GM21381 (cell line): ENCODE data around the gene TOP3A.
"Not testable (repeated sequence)": the region's sequence is repeated elsewhere in the genome, so short reads cannot be mapped to it uniquely, and the experiment has no call there.

Source experiments
- ATAC-seq: cut with Tn5 transposase; IDR thresholded peaks from one replicate; pipeline ENCODE4 v1.9.1; 2021; ENCODE audit warnings: mild to moderate bottlenecking, moderate library complexity; ENCODE audit not compliant: unreplicated experiment

TOP3A gene

DNA sequence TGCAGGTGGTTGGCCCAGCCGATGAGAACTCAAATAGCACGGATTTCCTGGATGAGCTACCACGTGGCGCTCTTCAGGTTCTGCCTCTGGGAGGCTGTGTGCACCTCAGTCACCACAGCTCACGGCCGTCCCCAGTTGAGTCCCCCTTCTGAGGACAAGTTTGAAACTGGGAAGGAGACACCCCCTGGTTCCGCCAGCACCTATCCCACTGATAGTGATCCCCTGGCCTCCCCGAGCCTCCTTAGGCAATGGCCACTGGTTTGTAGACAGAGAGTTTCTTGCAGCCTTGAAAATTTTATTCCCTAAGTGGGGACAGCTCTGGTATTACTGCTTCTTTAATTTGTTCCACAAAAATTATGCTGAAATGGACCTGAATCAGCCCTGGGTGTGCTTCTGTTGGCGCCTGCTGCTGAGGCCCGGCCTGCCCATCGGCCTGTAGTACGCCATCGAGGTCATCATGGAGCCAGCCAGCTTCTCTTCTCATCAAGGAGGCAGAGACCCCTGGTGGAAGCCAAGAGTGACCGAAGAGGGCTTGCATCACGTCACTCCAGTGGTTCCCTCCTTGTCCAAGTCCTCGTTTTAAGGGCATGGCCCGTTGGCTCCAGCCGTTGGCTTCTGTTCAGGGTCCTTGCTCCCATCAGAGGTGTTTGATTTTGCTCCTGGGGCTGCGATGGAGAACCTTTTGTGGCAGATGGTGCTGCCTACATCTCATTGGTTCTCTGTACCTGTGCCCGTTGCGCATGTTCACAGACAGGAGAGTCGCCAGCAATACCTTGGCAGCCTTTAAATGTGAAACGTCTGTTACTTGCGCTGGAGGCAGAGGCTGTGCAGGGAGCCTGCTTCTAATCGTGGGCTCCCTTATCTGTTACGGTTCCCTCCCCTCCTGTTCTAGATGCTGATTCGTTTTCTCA, 9.6 kb upstream of the TOP3A start:
- ATAC-seq = no peak

DNA sequence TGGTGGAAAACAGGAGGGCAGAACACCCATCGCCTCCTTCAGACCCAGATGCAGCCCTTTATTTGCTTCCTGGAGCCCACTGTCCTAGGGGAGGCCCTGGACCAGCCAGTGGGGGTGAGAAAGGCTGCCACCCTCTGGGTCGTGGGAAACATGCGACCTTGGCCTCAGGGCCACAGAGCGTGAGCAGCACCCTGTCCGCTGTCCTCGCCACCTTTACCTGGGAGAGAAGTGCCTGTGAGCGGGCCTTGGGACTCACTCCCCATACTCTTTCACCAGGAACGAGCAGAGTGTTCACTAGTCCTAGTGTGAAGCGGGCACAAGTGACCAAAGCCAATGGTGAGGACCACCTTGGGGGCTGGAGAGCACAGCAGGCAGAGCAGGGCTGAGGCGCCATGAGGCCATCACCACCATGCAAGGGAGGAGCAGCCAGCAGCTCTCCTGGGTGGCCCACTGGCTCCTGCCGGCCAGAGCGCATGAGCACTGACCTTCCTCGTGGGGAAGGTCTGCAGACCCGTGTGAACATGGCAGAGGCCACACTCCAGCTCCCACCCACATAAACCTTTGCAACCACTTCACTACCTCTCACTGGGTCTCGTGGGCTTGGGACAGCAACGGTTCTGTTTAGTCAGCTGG, 8.8 kb upstream of the TOP3A start:
- no peak for ATAC-seq

DNA sequence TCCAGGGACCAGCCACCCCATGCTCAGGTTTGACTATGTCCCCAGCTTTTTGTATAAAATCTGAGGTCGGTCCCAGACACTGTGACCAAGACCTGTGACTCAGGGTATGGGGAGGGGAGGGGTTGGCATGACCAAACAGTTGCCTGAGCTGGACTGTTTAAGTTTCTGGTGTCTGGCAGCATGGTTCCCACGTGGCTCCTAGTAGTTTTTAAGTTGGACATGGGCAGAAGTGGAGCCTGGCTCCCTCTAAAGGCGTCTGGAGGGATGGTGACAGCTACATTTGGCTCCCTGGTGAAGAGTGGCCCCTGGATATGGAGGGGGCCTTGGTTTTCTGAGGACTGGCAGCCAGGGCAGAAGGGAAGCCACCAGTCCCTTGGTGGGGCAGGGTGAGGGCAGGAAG, 8.2 kb upstream of the TOP3A start:
- no peak for ATAC-seq

DNA sequence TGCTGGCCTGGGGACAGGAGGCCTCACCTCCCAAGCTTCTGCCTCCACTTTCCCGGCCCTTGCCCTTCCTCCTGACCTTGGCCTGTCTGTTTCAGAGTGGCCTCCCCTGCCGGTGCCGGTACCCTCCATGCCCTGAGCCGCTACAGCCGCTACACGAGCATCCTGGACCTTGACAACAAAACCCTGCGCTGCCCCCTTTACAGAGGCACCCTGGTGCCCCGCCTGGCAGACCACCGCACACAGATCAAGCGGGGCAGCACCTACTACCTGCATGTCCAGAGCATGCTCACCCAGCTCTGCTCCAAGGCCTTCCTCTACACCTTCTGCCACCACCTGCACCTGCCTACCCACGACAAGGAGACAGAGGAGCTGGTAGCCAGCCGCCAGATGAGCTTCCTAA, 7.7 kb upstream of the TOP3A start:
- ATAC-seq = no peak

DNA sequence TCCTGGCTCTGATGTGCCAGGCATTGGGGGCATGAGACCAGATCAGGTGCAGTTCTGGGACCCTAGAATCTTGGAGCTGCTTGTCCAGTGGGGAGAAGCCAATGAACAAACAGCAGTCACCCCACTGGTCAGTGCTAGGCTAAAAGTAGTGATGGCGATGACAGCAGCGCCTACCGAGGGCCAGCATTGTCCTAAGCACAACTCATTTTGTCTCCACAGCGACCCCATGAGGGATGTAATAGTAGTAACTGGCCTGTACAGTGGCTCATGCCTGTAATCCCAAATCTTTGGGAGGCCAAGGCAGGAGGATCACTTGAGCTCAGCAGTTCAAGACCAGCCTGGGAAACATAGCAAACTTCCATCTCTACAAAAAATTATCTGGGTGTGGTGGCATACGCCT, 6.5 kb upstream of the TOP3A start:
- no peak for ATAC-seq

DNA sequence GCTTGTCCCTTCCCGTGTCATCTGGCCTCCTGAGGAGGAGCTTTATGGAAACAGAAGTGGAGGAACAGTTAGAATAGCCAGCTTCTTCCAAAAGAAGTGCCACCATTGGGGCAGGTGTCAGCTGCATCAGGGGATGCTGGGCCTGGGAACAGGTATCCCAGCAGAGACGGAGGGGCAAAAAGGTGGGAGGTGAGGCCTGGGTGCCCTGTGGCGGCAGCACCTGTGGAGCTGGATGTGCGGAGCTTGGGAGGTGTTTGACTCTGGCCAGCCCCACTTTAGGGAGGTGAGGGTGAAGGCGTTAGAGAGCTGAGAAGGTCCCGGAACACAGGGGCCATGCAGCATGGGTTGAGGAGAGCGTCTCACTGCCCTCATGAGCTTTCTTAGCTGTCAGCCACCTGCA, 5.5 kb upstream of the TOP3A start:
- no peak for ATAC-seq

DNA sequence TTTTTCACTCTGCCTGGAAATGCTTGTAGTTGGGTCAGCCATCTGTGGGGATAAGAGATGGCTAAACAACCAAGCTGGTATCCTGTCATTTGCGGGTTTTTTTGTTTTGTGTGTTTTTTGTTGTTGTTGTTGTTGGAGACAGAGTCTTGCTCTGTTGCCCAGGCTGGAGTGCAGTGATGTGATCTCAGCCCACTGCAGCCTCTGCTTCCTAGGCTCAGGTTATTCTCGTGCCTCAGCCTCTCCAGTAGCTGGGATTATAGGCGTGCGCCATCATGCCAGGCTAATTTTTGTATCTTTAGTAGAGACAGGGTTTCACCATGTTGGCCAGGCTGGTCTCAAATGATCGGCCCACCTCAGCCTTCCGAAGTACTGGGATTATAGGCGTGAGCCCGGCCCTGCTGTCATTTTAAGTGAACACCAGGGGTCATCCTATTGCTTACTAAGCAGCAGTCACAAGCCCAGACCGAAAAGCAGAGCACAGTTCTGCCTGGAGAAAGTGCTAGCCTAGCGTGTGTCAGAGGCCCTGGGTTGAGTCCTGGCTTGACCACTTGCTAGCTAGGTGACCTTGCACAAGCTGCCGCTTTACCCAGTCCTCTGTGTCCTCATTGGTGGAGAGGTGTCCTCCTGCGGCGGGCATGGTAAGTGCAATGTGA, 4.9 kb upstream of the TOP3A start:
- no peak for ATAC-seq

DNA sequence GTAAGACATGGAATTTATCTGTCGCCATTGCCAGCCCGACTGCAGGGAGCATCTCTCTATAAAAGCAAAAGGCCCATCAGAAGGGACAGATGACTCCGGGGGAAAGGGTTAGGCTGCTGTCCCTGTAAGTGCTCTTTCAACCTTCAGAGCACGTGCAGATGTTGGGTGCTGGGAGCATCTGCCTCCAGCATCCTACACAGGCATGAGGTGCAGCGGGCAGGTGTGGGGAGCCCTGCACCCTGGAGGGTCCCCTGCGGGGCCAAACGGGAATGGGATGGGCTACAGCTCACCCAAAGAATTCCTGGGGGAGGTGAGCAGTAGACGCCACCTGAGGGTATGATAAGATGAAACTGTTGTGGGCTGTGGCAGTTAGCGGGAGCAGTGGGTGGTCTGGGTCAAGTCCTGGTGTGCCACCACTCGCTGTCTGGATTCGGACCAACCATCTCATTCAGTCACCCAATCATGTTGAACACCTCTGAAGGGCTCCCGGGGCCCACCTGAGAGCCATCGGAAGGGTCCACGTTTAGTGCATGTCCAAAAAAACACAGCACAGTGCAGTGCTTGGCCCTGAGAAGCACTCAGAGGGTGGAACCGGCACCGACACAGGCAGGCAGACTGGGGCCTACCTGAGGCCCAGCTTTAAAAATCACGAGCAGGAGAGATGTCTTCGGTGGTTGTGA, 4.1 kb upstream of the TOP3A start:
- no peak for ATAC-seq

DNA sequence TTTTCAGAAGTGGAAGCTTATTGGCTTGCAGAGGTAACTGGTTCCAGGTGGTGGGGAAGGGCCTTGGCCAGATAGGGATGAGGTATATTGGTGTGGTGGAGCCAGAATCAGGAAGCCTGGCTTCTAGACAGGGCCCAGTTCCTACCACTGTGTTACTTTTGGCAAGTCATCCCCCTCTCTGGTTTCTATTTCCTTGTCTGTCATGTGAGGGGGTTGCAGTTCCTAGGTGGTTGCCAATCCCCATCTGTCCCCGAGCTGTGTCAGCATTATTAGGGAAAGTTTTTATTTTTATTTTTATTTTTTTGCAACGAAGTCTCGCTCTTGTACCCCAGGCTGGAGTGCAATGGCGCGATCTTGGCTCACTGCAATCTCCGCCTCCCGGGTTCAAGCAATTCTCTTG, 3.3 kb upstream of the TOP3A start:
- ATAC-seq = no peak

DNA sequence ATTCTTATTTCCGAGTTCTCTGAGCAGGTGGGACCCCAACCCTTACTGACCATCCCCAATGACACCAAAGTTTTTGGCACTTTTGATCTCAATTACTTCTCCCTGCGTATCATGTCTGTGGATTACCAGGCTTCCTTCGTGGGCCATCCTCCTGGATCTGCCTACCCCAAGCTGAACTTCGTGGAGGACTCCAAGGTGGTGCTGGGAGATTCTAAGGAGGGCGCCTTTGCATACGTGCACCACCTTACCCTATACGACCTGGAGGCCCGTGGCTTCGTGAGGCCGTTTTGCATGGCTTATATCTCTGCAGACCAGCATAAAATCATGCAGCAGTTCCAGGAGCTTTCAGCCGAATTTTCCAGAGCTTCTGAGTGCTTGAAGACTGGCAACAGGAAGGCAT, 1.2 kb upstream of the TOP3A start:
- no peak for ATAC-seq

DNA sequence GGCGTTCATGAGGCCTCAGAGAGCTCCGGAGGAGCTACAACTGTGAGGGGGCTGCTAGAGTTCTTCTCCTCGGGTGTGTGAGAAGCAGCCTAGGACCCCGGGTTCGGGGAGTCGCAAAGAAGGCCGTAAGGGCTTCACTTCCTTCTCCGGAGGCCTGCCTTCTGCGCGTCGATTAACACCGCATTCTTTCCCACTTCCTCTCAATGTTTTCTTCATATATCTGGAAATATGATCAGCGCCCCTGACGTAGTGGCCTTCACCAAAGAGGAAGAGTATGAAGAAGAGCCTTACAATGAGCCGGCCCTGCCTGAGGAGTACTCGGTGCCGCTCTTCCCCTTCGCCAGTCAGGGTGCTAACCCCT, 748 bp upstream of the TOP3A start:
- peak; percentile 3 for ATAC-seq

DNA sequence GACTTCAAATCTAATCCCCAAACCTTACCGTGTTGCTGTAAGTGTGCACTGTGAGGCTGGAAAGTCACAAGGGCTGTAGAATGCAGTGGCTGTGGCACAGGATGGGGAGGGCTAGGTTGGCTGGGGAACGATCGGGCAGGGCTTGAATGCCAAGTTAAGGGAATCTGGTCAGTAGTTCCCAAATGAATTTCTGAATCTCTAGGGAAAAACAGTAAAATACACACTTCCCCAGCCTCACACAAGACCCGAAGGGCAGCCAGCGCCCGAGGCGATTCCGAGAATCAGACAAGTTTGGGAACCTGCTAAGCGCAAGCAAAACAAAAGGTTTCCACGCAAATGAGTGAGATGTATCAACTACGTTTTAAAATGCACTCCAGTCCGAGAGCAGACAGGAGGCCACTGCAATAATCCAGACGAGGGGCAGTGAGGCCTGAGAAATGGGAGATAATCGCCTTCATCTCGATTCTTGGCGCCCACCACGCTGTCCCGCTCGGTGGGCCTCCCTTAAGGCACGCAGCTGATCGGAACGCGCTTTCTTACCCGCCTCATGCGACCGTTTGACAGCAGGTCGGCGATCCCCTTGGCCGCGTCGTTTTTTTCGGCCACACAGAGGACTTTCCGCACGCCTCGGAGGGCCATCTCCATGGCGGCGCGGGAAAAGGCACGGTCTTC, 599 bp downstream of the TOP3A start:
- ATAC-seq = no peak

DNA sequence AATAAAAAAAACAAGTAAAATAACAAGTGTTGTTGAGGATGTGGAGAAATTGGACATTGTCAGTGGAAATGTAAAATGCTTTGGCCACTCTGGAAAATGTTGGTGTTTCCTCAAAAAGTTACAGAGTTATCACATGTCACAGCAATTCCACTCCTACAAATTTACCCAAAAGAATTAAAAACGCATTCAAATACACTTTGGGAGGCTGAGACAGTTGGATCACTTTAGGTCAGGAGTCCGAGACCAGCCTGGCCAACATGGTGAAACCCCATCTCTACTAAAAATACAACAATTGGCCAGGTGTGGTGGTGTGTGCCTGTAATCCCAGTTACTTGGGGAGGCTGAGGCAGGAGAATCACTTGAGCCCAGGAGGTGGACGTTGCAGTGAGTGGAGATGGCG, 5.6 kb downstream of the TOP3A start:
- no peak for ATAC-seq

DNA sequence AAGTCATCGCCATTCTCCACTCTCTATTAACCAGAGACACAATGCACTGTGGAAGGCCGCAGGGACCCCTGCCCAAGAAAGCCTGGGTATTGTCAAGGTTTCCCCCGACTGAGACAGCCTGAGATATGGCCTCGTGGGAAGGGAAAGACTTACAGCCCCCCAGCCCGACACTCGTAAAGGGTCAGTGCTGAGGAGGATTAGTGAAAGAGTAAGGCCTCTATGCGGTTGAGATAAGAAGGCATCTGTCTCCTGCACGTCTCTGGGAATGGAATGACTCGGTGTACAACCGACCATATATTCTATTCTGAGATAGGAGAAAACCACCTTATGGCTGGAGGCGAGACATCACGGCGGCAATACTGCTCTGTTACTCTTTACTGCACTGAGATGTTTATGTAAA, 11.6 kb downstream of the TOP3A start:
- not testable (repeated sequence) for ATAC-seq

DNA sequence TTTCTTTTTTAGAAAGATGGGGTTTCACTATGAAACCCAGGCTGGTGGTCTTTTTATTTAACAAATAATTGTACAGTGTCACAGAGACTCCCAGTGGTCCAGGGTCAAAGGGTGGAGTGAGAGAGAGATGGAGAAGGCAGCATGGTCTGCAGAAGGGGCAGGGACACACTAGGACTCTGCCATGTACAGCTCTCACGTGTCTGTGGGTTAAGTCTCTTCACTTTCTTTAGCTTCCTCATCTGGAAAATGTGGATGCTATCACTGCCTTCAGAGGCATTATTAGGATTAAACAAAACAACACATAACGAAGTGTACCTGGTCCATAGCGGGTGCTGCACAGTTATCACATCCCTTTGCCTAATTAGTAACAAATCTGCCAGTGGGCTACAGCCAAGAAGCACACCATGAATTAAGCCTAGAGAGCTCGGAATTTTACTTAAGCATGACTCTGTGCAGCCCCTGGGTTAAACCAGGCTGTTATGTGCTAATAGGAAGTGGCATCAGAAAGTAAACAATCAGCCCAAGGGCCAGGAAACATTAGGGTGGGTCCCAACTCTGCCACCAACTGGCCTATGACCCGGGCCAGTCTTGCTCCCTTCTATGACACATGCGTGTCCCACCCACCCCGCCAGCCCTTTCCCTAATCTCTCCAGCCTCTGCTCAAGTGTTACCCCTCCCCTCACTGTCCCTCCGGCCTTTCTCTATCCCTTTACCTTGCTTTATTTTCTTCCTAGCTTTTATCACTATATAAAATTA, 13.9 kb downstream of the TOP3A start:
- ATAC-seq = no peak

DNA sequence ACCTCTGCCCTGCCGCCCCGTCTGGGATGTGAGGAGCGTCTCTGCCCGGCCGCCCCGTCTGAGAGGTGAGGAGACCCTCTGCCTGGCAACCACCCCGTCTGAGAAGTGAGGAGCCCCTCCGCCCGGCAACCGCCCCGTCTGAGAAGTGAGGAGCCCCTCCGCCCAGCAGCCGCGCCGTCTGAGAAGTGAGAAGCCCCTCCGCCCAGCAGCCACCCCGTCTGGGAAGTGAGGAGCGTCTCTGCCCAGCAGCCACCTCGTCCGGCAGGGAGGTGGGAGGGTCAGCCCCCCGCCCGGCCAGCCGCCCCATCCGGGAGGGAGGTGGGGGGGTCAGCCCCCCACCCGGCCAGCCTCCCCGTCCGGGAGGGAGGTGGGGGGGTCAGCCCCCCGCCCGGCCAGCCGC, 16.7 kb downstream of the TOP3A start:
- ATAC-seq = not testable (repeated sequence)

DNA sequence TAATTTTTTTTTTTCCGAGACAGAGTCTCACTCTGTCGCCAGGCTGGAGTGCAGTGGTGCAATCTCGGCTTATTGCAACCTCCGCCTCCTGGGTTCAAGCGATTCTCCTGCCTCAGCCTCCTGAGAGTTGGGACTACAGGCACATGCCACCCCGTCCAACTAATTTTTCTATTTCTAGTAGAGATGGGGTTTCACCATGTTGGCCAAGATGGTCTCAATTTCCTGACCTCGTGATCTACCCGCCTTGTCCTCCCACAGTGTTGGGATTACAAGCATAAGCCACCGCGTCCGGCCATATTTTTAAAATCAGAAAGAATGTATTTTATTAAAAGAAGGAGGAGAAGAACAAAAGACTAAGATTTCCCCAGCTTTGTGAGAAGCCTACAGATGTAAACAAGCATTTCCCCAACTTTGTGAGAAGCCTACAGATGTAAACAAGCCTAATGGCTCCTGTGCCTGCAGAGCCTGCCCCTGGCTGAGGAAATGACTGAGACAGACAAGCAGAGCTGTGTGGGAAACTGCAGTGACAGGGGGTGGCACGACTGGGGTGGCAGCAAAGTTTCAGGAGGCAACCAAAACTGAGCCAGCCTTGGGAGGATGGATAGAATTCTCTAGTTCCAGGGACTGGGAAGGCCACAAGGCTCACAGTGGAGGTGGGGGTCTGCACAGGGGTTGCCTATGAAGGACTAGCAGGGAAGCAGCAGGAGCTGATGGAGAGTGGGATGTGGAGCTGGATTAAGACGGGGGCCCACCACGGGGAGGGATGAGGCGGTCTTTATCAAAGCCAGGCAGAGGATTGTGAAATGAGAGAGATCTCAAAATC, 22.9 kb downstream of the TOP3A start:
- ATAC-seq = no peak

DNA sequence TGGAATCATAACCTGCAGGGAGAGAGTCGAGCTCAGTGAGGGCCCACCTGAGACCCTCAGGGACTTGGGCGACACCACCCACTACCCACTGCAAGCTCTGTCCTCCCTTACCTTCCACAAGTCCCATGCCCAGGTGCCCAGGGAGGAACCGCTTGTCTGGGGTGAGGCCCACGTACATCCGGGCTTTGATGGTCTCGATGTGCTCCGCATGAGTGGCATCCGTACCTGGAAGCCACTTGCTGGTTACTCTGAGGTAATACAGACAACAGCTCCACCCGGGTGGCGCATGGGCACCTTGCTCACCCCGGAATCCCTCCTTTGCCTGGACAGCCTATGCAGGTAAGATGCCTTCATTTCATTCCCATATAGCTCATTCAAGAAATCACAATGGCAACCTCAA, 29.5 kb downstream of the TOP3A start:
- no peak for ATAC-seq

DNA sequence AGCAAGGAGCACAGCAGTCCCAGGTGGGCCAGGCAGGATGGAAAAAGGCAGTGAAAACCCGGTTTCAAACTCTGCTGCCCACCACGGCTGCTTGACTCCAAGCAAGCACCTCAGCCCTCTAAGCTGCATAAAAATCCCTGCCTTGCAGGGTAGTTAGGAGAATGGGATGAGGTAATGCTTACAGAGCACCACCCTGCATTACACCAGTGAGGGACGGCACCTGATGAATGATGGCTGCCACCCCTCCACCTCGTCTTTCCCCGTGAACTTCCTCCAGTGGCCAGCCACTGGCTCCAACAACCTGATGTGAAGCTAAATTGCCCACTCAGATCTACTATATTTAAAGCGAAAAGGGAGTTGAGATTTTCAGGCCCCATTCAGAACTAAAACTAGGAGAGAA, 33.0 kb downstream of the TOP3A start:
- no peak for ATAC-seq
